ENCODE results near the gene C3orf52.
A peak's percentile ranks its signal among the peaks of the same experiment; 100 is the strongest.

Gene C3orf52

GRCh38 chr3:112131111-112131510, 44.9 kb downstream of the C3orf52 start:
- no peaks in the 10 kb centered on the region for H3K36me3 ChIP-seq (ENCODE audit: insufficient read depth, low read length)
- no peaks in the 10 kb centered on the region for H3K9me2 ChIP-seq (replicated peaks; ENCODE audit: low read depth, low read length)
- H4K20me1 ChIP-seq (ENCODE audit: insufficient read depth, low read length, poor library complexity, severe bottlenecking): no peaks in the 10 kb centered on the region
- H3K4me3 ChIP-seq (ENCODE audit: low read length, poor library complexity, severe bottlenecking): no peak overlapping the region
- no peaks in the 10 kb centered on the region for H3K27me3 ChIP-seq (ENCODE audit: insufficient read depth, low read length, poor library complexity, severe bottlenecking)
- no peaks in the 10 kb centered on the region for H3K79me2 ChIP-seq (ENCODE audit: insufficient read depth, low read length)
- TF ChIP-seq EZH2phosphoT487 (IDR thresholded peaks at IDR 0.05; ENCODE audit: borderline replicate concordance) (no peak), CTCF (conservative IDR thresholded peaks at IDR 0.05; ENCODE audit: low read length) (no peak)
- no peak overlapping the region for H3K4me2 ChIP-seq (ENCODE audit: low read depth, low read length, poor library complexity, severe bottlenecking)
- no peak overlapping the region for H2AFZ ChIP-seq (ENCODE audit: low read length)
- H3K9me3 ChIP-seq (ENCODE audit: insufficient read depth, low read depth, low read length): no peaks in the 10 kb centered on the region
- H3F3A ChIP-seq (ENCODE audit: low read depth): no peaks in the 10 kb centered on the region
- H3K9ac ChIP-seq (ENCODE audit: low read depth, low read length, poor library complexity, severe bottlenecking): no peak overlapping the region
- H3K4me1 ChIP-seq (ENCODE audit: insufficient read depth, low read length, poor library complexity, severe bottlenecking): peaks cover 72% of the 10 kb centered on the region

- no peak overlapping the region for H3K4me3 ChIP-seq (ENCODE audit: low read length, poor library complexity, severe bottlenecking)
- no peak overlapping the region for H2AFZ ChIP-seq (ENCODE audit: low read length)
- no peaks in the 10 kb centered on the region for H3F3A ChIP-seq (ENCODE audit: low read depth)
- H3K9me3 ChIP-seq (ENCODE audit: insufficient read depth, low read depth, low read length): no peaks in the 10 kb centered on the region
- H3K79me2 ChIP-seq (ENCODE audit: insufficient read depth, low read length): no peaks in the 10 kb centered on the region
- H3K9ac ChIP-seq (ENCODE audit: low read depth, low read length, poor library complexity, severe bottlenecking): no peak overlapping the region
- no peaks in the 10 kb centered on the region for H3K36me3 ChIP-seq (ENCODE audit: insufficient read depth, low read length)
- H3K27me3 ChIP-seq (ENCODE audit: insufficient read depth, low read length, poor library complexity, severe bottlenecking): no peaks in the 10 kb centered on the region
- TF ChIP-seq EZH2phosphoT487 (IDR thresholded peaks at IDR 0.05; ENCODE audit: borderline replicate concordance) (no peak), CTCF (conservative IDR thresholded peaks at IDR 0.05; ENCODE audit: low read length) (no peak)
- no peaks in the 10 kb centered on the region for H3K9me2 ChIP-seq (replicated peaks; ENCODE audit: low read depth, low read length)
- H3K4me1 ChIP-seq (ENCODE audit: insufficient read depth, low read length, poor library complexity, severe bottlenecking): peaks cover 68% of the 10 kb centered on the region
- no peak overlapping the region for H3K4me2 ChIP-seq (ENCODE audit: low read depth, low read length, poor library complexity, severe bottlenecking)
- no peaks in the 10 kb centered on the region for H4K20me1 ChIP-seq (ENCODE audit: insufficient read depth, low read length, poor library complexity, severe bottlenecking)
Observed at GRCh38 chr3:112132088-112132487, 45.9 kb downstream of the C3orf52 start.

- no peaks in the 10 kb centered on the region for H4K20me1 ChIP-seq (ENCODE audit: insufficient read depth, low read length, poor library complexity, severe bottlenecking)
- peaks cover 66% of the 10 kb centered on the region for H3K4me1 ChIP-seq (ENCODE audit: insufficient read depth, low read length, poor library complexity, severe bottlenecking)
- peak overlapping the region; percentile 42 for H3K4me2 ChIP-seq (ENCODE audit: low read depth, low read length, poor library complexity, severe bottlenecking)
- 0 out of 2 replicates have a peak overlapping the region, but pooled peaks have one; percentile 40 for H2AFZ ChIP-seq (ENCODE audit: low read length)
- no peaks in the 10 kb centered on the region for H3K9me3 ChIP-seq (ENCODE audit: insufficient read depth, low read depth, low read length)
- no peaks in the 10 kb centered on the region for H3F3A ChIP-seq (ENCODE audit: low read depth)
- H3K27me3 ChIP-seq (ENCODE audit: insufficient read depth, low read length, poor library complexity, severe bottlenecking): no peaks in the 10 kb centered on the region
- H3K4me3 ChIP-seq (ENCODE audit: low read length, poor library complexity, severe bottlenecking): peak overlapping the region; percentile 4
- H3K79me2 ChIP-seq (ENCODE audit: insufficient read depth, low read length): no peaks in the 10 kb centered on the region
- H3K9me2 ChIP-seq (replicated peaks; ENCODE audit: low read depth, low read length): no peaks in the 10 kb centered on the region
- TF ChIP-seq CTCF (conservative IDR thresholded peaks at IDR 0.05; ENCODE audit: low read length): no peak
- no peak overlapping the region for H3K9ac ChIP-seq (ENCODE audit: low read depth, low read length, poor library complexity, severe bottlenecking)
- H3K36me3 ChIP-seq (ENCODE audit: insufficient read depth, low read length): no peaks in the 10 kb centered on the region
Observed at GRCh38 chr3:112132554-112132953, 46.4 kb downstream of the C3orf52 start.
